Measurements from ENCODE around the gene MIA3.

Gene MIA3

DNA sequence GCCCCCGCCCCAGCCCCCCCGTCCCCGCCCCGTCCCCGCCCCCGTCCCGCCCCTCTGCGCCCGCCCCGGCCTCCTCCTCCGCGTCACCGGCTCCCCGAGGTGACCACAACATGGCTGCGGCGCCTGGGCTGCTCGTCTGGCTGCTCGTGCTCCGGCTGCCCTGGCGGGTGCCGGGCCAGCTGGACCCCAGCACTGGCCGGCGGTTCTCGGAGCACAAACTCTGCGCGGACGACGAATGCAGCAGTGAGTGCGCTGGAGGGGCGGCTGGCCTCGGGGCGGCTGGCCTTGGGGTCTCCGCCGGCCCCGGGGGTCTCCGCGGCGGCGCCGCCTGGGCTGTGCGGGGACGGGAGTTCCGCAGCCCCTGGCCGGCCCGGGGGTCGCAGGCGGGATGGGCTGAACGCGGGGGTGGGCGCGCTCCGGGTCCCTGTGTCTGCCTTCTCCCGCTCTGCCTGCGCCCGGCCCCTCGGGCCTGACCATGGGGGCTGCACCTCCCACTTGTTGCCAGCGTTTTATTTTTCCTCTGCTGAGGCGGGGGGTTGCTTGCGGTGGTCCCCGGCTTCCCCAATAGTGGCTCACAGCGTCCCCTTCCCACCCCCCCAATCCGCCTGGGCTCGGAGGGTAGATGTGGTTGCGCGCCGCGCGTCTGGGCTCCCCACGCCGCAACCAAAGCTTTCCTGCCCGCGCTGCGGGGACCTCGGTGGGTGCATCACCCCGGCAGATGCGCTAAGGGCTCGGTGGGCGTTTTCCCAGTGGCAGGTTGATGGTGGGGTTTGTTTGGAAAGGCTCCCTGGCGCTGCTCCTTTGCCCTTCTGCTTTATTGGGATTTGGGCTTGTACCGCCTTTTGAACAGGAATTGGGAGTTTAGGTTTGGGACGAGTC lies at the start of gene MIA3:
Gene MIA3 (plus strand): TSS at position 97 of the 879 bp plus-strand sequence. CDS start 14 bp downstream, at position 111.
- Mint-ChIP-seq H3K27ac (peak within 1 kb of the TSS; percentile 89), H3K4me3 (peak within 1 kb of the TSS; percentile 83), H3K9me3 (no peaks in the 10 kb centered on the region), H3K4me1 (peaks cover 33% of the 10 kb centered on the region), H3K36me3 (peaks cover 19% of the 10 kb centered on the region), H3K27me3 (peaks cover 23% of the 10 kb centered on the region)
- CTCF ChIA-PET = interaction anchor here (2.4 kb wide), 1 partner anchor 16 kb away, joined by 16 read pairs; no protein-coding TSS in a partner anchor
- DNase-seq = peak; percentile 87

DNA sequence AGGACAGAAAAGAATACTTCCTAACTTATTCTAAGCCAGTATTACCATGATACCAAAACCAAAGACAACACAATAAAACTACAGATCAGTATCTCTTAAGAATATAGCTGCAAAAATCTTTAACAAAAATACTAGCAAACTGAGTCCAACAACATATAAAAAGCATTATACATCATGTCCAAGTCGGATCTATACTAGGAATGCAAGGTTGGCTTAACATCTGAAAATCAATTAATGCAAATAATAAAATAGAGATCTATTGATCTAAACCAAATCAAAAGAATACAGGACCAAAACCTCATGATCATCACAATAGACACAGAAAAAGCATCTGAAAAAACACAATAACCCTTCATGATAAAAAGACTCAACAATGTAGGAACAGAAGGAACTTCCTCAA lies 47.1 kb upstream of the MIA3 start:
- CTCF ChIA-PET = no interaction called here
- Mint-ChIP-seq H3K4me3 (no peak overlapping the region), H3K9me3 (peaks cover 7% of the 10 kb centered on the region), H3K36me3 (peaks cover 33% of the 10 kb centered on the region), H3K4me1 (peaks cover 3% of the 10 kb centered on the region), H3K27ac (no peak overlapping the region), H3K27me3 (no peaks in the 10 kb centered on the region)
- no peak for DNase-seq

- CTCF ChIA-PET = no interaction called here
- Mint-ChIP-seq H3K4me3 (no peak overlapping the region), H3K27me3 (no peaks in the 10 kb centered on the region), H3K27ac (no peak overlapping the region), H3K9me3 (no peaks in the 10 kb centered on the region), H3K36me3 (peaks cover 34% of the 10 kb centered on the region), H3K4me1 (no peaks in the 10 kb centered on the region)
- DNase-seq = no peak
Observed at GRCh38 chr1:222579316-222579715, 38.6 kb upstream of the MIA3 start.

- no peak for DNase-seq
- H3K4me3 Mint-ChIP-seq = no peak overlapping the region
- H3K27me3 Mint-ChIP-seq = no peaks in the 10 kb centered on the region
- no peak overlapping the region for H3K27ac Mint-ChIP-seq
- CTCF ChIA-PET = no interaction called here
- H3K4me1 Mint-ChIP-seq = peaks cover 14% of the 10 kb centered on the region
- peaks cover 39% of the 10 kb centered on the region for H3K36me3 Mint-ChIP-seq
- H3K9me3 Mint-ChIP-seq = no peaks in the 10 kb centered on the region
Observed at GRCh38 chr1:222582099-222582774, 35.7 kb upstream of the MIA3 start.

DNA sequence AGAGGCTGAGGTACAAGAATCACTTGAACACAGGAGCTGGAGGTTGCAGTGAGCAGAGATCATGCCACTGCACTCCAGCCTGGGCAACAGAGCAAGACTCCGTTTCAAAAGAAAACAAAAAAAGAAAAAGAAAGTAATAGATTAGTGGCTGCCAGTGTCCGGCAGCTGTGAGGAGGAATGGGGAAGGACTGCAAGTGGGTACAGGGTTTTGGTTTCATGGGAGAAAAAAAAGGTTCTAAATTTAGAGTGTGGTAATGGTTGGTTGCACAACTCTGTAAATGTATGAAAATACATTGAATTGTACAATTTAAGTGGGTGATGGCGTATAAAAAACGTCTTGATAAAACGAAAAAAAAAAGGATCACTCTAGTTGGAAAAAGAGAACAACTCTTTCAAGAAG lies 34.8 kb upstream of the MIA3 start:
- no peaks in the 10 kb centered on the region for H3K9me3 Mint-ChIP-seq
- H3K4me3 Mint-ChIP-seq = no peak overlapping the region
- H3K27ac Mint-ChIP-seq = no peak overlapping the region
- CTCF ChIA-PET = no interaction called here
- no peaks in the 10 kb centered on the region for H3K27me3 Mint-ChIP-seq
- peaks cover 46% of the 10 kb centered on the region for H3K36me3 Mint-ChIP-seq
- peaks cover 20% of the 10 kb centered on the region for H3K4me1 Mint-ChIP-seq
- no peak for DNase-seq

GRCh38 chr1:222586842-222587241 lies 31.1 kb upstream of the MIA3 start:
- CTCF ChIA-PET = no interaction called here
- H3K27me3 Mint-ChIP-seq = no peaks in the 10 kb centered on the region
- no peak for DNase-seq
- H3K27ac Mint-ChIP-seq = no peak overlapping the region
- H3K4me1 Mint-ChIP-seq = peaks cover 49% of the 10 kb centered on the region
- peaks cover 2% of the 10 kb centered on the region for H3K9me3 Mint-ChIP-seq
- H3K4me3 Mint-ChIP-seq = no peak overlapping the region
- peaks cover 36% of the 10 kb centered on the region for H3K36me3 Mint-ChIP-seq

- CTCF ChIA-PET = interaction anchor here (1.6 kb wide), 1 partner anchor 123 kb away, joined by 3 read pairs; no protein-coding TSS in a partner anchor
- Mint-ChIP-seq H3K27ac (no peak overlapping the region), H3K9me3 (peaks cover 2% of the 10 kb centered on the region), H3K4me1 (peaks cover 49% of the 10 kb centered on the region), H3K36me3 (peaks cover 27% of the 10 kb centered on the region), H3K4me3 (no peak overlapping the region), H3K27me3 (no peaks in the 10 kb centered on the region)
- DNase-seq = no peak
Observed at GRCh38 chr1:222588135-222588534, 29.8 kb upstream of the MIA3 start.

DNA sequence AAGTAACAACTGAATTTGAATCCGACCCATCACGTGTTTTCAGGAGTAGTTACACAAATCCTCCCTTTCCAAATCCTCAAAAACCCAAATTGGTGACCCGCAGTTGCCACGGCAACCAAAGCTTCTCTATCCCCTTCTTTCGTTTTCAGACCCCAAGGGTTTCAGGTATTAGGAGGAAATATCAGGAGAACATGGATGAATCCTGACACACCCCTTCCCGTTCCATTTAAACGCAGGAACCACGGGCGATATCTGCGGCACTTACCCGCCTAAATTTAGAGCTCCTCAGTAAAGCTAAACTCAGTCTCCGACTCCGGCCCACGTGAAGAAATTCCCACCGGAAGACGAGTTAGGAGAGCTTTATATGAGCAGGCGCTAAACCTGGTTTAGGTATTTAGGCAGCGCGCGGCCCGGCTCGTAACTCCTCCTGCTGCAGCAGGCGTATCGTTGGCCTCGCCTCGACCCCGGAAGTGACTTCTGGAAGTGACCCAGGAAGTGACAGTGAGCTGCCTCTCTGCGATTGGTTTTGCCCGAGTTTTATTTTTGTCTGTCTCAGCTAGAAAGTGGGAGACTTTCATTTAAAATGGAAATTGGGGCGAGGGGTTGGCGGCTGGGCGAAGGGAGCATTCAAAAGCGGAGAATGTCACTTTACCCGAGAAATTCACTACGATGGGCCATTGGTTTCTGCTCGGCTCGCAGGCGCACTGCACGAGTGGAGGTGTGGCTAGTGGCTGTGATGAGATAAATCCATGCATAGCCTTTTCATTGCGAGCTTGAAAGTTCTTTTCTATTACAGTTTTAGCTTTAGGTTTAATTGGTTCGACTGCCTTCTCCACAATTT lies 28.2 kb upstream of the MIA3 start, which contains the start of gene TAF1A:
Gene TAF1A (minus strand): TSS at position 472 of the 841 bp plus-strand sequence.
- CTCF ChIA-PET = interaction anchor here (0.9 to 1.6 kb wide), 3 partner anchors 45 to 125 kb away, joined by 3 to 4 read pairs (median 3); no protein-coding TSS in a partner anchor
- Mint-ChIP-seq H3K27ac (peak within 1 kb of the TSS; percentile 95), H3K27me3 (no peaks in the 10 kb centered on the region), H3K9me3 (peaks cover 2% of the 10 kb centered on the region), H3K4me1 (peaks cover 49% of the 10 kb centered on the region), H3K4me3 (peak within 1 kb of the TSS; percentile 95), H3K36me3 (peaks cover 22% of the 10 kb centered on the region)
- DNase-seq = peak; percentile 93

DNA sequence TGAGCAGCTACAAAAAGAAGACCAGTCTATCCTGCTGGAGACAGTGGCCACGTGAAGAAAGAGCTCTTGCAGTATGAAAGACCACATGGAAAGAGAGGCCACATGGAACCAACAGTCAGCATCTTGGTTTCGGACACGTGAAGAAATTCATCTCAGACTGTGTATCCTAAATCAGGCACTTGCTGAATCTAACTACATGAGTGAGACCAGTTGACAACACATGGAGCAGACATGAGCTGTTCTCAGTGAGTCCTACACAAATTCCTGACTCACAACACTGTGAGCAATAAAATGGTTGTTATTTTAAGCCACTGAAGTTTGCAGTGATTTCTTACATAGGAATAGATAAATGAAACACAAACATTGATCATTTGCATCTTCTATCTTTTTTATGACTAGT lies 25.7 kb upstream of the MIA3 start:
- Mint-ChIP-seq H3K9me3 (peaks cover 2% of the 10 kb centered on the region), H3K4me1 (peaks cover 36% of the 10 kb centered on the region), H3K36me3 (peaks cover 10% of the 10 kb centered on the region), H3K27ac (no peak overlapping the region), H3K27me3 (no peaks in the 10 kb centered on the region), H3K4me3 (no peak overlapping the region)
- DNase-seq = no peak
- CTCF ChIA-PET = no interaction called here

DNA sequence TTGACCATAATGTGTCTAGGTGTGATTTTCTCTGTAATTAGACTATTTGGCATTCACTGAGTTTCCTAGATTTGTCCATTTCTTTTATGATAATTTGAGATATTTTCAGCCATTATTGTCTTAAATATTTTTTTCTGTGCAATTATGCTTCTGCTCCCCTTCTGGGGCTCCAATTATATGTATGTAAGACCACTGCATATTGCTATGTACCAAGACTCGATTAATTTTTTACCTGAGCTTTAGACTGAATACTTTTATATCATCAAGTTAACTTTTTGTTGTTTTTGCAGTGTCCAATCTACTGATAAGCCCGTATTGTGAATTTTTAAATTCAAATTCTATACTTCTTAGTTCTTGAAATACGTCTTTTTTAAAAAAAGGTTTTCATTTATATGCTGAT lies 23.1 kb upstream of the MIA3 start:
- H3K4me1 Mint-ChIP-seq = peaks cover 11% of the 10 kb centered on the region
- no peak for DNase-seq
- H3K36me3 Mint-ChIP-seq = no peaks in the 10 kb centered on the region
- H3K4me3 Mint-ChIP-seq = no peak overlapping the region
- no peak overlapping the region for H3K27ac Mint-ChIP-seq
- H3K9me3 Mint-ChIP-seq = peaks cover 2% of the 10 kb centered on the region
- CTCF ChIA-PET = no interaction called here
- no peaks in the 10 kb centered on the region for H3K27me3 Mint-ChIP-seq

GRCh38 chr1:222596696-222597095 lies 21.2 kb upstream of the MIA3 start:
- no peaks in the 10 kb centered on the region for H3K27me3 Mint-ChIP-seq
- CTCF ChIA-PET = no interaction called here

DNA sequence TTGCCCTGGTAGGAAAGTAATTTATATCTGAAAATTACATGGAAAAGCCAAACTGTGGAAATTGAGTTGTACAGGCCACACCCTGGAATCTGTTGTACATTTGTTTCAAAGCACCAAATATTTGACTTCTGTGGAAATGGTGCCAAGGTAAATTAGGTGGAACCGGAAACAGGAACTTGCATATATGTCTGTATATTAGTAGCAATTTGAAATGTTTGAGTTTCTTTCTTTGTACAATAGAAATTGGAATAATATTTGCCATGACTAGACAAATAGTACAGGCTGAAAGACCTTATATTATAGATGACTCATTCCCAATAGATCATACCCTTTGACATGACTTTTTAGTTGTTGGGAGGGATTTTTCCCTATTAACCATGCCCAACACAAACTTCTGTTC lies 17.6 kb upstream of the MIA3 start:
- DNase-seq = no peak
- Mint-ChIP-seq H3K9me3 (no peaks in the 10 kb centered on the region), H3K4me1 (no peaks in the 10 kb centered on the region), H3K27ac (no peak overlapping the region), H3K27me3 (no peaks in the 10 kb centered on the region), H3K4me3 (no peak overlapping the region), H3K36me3 (no peaks in the 10 kb centered on the region)
- CTCF ChIA-PET = no interaction called here

More at GRCh38 chr1:222596696-222597095, 21.2 kb upstream of the MIA3 start:
- DNase-seq = no peak
- Mint-ChIP-seq H3K4me3 (no peak overlapping the region), H3K27ac (no peak overlapping the region), H3K4me1 (no peaks in the 10 kb centered on the region), H3K36me3 (no peaks in the 10 kb centered on the region), H3K9me3 (no peaks in the 10 kb centered on the region)

- no peak overlapping the region for H3K27ac Mint-ChIP-seq
Observed at GRCh38 chr1:222601257-222601656, 16.6 kb upstream of the MIA3 start.

GRCh38 chr1:222606757-222607156 lies 11.1 kb upstream of the MIA3 start:
- no peaks in the 10 kb centered on the region for H3K4me1 Mint-ChIP-seq
- DNase-seq = no peak
- H3K36me3 Mint-ChIP-seq = no peaks in the 10 kb centered on the region
- CTCF ChIA-PET = interaction anchor here (0.5 kb wide), 1 partner anchor 78 kb away, joined by 3 read pairs; no protein-coding TSS in a partner anchor
- no peak overlapping the region for H3K27ac Mint-ChIP-seq
- no peak overlapping the region for H3K4me3 Mint-ChIP-seq
- H3K9me3 Mint-ChIP-seq = no peaks in the 10 kb centered on the region
- peaks cover 25% of the 10 kb centered on the region for H3K27me3 Mint-ChIP-seq

More at GRCh38 chr1:222601257-222601656, 16.6 kb upstream of the MIA3 start:
- CTCF ChIA-PET = no interaction called here
- no peak overlapping the region for H3K4me3 Mint-ChIP-seq
- no peaks in the 10 kb centered on the region for H3K27me3 Mint-ChIP-seq
- DNase-seq = no peak
- no peaks in the 10 kb centered on the region for H3K9me3 Mint-ChIP-seq
- no peaks in the 10 kb centered on the region for H3K4me1 Mint-ChIP-seq
- no peaks in the 10 kb centered on the region for H3K36me3 Mint-ChIP-seq
